GM18519 (cell line): ENCODE data around the gene SLC15A4.
"Not testable (repeated sequence)": the region's sequence is repeated elsewhere in the genome, so short reads cannot be mapped to it uniquely, and the experiment has no call there.

Experiments
- ATAC-seq: cut with Tn5 transposase; IDR thresholded peaks from one replicate; pipeline ENCODE4 v1.9.1; 2021; ENCODE audit warnings: mild to moderate bottlenecking, moderate library complexity; ENCODE audit not compliant: unreplicated experiment, low FRiP score

Gene SLC15A4

GRCh38 chr12:128815779-128816642 is 7.7 kb downstream of the SLC15A4 start:
- no peak for ATAC-seq

GRCh38 chr12:128814411-128815261 is 9.1 kb downstream of the SLC15A4 start:
- ATAC-seq, result no peak

DNA sequence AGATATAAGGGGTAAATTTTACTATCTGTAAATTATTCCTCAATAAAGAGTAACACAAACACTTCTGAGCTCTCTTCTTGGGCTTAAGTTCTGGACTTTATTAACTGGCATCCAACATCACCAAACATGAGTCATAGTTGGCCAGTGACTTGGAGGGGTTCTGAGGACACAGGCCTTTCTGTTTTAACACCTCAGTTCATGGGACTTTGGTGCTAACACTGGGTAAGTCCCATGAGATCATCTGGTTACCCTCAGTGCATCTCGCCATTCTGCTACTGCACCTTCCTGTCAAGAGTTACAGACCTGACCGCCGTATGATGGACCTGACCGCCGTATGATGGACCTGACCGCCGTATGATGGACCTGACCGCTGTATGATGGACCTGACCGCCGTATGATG is 9.9 kb downstream of the SLC15A4 start:
- no peak for ATAC-seq

DNA sequence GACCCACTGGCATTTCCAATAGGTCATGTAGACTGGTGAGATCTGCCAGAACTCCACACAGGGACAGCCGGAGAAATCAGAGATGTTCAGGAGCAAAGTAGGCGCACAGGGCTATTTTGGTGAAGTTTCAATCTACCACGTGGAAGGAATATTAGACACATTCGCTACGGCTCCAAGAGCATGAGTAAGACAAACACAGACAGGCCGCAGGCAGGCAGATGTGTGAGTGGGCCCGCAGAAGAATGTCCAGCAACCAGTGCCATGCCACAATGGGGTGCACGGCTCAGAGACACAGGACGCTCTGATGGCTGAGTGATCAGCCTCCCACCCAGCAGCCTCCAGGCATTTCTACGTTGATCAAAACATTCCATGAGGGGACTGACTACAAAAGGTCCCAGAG is 10.4 kb downstream of the SLC15A4 start:
- ATAC-seq, result no peak

DNA sequence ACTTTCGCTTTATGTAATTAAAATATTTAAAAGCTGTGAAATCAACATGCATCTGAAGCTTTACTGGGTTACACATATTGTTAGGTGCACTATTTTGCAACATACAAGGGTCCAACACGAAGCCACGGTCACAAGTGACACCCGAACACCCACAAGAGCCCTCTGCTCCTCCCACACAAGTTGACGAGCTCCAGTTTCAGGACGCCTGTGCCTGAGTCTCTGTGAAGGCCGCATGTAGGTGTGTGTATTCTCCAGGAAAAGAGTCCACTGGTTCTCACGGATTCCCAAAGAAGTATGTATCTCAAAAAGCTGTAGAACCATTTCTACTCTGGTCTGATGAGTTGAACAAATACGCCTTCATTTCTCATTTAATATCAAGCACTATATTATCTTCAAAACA is 12.0 kb downstream of the SLC15A4 start:
- ATAC-seq, result no peak

DNA sequence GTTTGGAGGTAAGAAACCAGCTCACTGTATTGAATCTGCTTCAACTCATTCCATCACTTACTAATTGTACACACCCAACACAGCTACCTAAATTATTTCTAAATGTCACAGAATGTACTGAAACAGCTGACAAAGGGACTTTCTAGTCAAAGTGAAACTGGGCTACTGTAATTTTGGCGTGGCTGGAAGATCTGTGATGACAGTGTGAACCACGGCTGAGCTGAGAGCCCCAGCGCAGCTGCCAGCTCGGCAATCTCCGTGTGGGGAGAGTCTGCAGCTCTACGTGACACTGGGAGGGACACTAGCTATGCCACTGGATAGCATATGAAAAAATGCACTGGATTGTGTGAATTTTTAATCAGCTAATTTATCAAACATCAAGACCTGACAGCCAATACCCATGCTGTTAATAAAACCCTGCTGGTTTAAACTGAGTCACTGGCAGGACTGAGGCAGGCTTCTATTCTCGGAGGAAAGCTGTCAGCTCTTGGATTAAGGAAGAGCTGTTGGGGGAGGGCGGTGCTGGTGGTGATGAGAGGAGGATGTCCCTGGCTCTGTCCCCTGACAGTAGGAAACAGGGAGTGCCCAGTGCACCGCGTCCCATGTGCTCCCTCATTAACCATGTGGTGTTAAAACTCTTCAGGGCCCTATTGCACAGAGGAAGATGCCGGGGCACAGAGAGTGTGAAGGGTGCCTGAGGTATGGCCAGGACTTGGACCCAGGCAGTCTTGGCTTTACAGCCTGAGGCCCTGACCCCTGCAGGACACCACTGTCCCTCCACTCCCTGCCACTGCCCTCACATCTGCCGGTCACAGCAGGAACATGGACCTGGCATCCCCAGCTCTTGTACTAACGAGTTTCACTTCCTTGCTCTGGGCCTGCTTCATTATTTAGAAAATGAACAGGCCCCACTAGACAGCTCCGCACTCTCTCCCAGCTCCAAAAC is 13.3 kb downstream of the SLC15A4 start:
- peak; percentile 85 for ATAC-seq

- ATAC-seq, result no peak
Observed at GRCh38 chr12:128808651-128809050, 15.1 kb downstream of the SLC15A4 start.

DNA sequence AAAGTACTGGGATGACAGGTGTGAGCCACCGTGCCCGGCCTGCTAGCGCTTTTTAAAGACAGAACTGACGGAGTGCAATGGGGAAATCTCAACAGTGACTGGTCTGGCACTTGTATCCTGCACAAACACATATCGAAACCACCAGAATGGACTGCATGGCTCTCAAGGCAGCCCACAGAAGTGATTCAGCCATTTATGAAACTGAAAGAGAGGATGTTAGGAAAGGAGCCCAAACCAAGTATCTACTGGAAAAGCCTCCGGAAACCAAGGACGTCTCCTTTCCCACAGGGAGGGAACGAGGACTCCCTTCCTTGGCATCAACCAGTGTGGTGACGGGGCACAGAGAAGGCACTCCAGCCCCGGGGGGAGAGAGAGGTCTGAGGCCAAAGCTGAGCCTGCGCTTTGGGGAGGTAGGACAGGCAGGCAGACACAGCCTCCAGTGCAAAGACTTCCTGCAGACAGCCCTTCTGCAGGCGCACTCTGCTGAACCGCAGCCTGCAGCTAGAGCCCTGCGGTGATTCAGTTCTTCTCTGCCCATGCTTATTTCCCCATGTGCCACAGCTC is 16.5 kb downstream of the SLC15A4 start:
- ATAC-seq, result no peak

- no peak for ATAC-seq
Observed at GRCh38 chr12:128806573-128806972, 17.2 kb downstream of the SLC15A4 start.

GRCh38 chr12:128805406-128805805 is 18.4 kb downstream of the SLC15A4 start:
- not testable (repeated sequence) for ATAC-seq

GRCh38 chr12:128804762-128805161 is 19.0 kb downstream of the SLC15A4 start:
- no peak for ATAC-seq

DNA sequence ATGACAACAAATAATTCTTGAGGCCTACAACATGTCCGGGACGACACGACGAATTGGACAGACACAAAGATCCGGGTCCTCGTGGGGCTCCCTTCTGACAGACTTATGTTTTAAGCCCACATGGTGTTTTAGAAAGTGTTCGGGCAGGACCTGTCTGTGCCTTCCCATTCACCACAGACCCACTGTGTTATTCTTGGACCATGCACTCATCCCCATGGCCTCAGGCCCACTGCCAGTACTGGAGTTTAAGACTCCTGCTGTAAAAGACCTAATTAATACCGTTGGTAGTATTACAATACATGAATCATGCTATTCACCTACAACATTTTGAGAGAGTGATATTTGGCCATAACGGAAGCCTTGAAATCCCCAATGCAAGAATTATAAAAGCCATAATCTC is 20.0 kb downstream of the SLC15A4 start:
- ATAC-seq, result no peak

DNA sequence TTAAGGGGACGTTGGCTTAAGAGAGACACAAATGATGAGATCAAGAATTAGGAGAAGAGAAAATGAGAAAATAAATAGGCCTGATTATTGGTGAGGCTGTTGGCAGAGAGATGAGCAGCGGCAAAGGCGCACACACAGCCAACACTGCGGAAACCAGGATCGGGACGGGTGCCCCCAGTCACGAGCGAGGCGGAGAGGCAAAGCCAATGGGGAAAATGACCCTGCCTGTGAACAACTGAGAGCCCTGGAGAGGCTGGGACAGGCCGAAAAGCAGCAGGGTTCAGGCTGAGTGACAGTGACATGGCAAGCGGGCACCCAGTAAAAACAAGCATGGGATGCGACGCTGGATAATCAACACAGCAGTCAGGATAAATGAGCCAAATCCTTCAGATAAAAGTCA is 21.0 kb downstream of the SLC15A4 start:
- no peak for ATAC-seq

GRCh38 chr12:128801879-128802391 is 21.8 kb downstream of the SLC15A4 start:
- ATAC-seq, result no peak

- ATAC-seq, result no peak
Observed at GRCh38 chr12:128800606-128801005, 23.2 kb downstream of the SLC15A4 start.

- ATAC-seq, result peak; percentile 24
Observed at GRCh38 chr12:128798571-128799341, 25.0 kb downstream of the SLC15A4 start.

- peak; percentile 47 for ATAC-seq
Observed at GRCh38 chr12:128797119-128798118, 26.3 kb downstream of the SLC15A4 start.
